HG03103 (cell line): ENCODE results near the gene PARD3B.

ENCODE experiments used
- ATAC-seq: cut with Tn5 transposase; IDR thresholded peaks from one replicate; pipeline ENCODE4 v1.9.1; 2021; ENCODE audit warnings: low read depth; ENCODE audit not compliant: unreplicated experiment

The PARD3B gene

DNA sequence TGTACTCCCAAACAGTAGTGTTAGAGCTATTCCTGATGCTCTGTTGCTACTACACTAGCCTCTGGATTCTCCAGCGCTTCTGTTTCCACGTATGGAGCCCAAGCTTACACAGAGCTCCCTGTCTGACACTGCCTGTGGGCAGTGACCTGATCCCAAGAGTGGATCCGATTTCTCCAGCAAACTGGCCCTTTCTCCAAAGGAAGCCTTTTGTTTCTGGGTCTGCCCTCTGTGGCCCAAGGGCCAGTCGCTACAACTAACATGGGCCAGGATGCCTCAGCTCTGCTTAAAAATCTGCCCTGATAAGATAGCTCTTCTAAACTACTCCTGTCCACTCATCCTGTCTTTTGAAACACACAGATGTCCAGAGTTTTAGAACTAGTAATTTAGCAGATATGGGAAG, 964.4 kb downstream of the PARD3B start:
- ATAC-seq = no peak

DNA sequence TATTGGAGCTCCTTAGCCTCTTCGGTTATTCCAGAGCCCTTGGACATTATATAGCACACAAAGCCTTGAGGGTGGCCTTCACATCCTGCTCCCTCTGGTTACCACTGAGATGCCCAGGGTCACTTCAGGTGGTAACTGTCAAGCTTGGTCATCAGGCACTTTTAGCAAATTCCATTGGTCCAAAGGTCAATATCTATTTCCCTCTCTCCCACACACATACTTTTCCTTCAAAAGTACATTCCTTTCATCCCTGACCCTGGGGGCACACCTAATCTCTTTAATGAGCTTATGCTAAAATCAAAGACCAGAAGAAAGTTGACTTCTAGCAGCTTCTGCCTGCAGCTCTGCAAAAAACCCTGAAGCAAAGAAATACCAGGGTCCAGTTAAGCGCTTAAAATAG, 965.1 kb downstream of the PARD3B start:
- no peak for ATAC-seq

DNA sequence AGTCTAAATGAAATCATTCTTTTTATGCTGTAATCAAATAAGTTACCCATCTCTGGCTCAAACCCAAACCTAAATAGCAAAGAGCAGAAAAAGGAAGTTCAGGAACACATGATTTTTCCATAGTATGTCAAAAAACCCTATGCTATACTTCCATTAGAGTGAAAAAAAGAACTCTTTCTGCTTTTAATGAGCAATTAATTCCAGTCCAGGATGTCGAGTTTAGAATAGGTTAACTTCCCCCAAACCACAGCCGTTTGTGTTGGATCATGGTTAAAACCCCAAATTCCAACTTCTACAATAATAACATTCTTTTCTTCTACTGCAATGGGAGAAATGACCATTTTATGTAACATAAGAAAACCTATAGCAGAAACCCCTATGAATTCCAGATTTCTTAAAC, 965.9 kb downstream of the PARD3B start:
- ATAC-seq = no peak

DNA sequence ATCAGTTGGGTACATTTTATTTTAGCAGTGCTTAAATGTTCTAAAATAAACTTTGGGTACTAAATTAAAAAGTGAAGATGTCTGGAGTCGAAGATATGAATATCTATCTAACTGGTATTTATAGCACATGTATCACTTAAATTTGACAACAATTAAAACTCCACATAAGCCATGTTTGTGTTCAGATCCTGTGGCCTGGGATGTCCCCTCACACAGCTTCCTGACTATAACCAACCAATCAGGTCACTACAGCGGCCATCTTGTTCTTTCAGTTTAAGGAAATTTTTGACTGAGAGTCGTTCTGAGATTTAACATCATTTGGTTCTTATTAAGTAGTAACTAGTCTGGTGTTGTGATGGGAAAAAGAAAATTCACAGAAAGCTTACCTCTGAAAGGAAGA, 966.4 kb downstream of the PARD3B start:
- no peak for ATAC-seq

DNA sequence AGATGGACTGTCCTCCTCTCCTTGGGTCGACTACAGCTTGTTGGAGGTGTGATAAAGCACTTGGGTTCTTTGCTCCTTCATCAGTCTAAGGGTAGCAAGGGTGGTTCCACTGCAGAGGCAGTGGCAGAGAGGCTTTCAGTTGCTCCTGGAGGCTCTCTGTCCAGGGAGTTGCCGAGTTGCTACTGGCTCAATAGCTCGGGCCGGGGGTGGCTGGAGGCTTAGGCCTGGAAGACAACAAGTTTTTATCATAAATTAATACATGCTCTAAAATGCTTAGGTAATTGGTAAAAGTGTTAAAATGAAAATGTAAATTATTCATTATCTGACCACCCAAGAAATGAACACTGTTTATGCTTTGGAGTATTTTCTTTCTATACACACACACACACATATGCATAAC, 975.0 kb downstream of the PARD3B start:
- no peak for ATAC-seq

DNA sequence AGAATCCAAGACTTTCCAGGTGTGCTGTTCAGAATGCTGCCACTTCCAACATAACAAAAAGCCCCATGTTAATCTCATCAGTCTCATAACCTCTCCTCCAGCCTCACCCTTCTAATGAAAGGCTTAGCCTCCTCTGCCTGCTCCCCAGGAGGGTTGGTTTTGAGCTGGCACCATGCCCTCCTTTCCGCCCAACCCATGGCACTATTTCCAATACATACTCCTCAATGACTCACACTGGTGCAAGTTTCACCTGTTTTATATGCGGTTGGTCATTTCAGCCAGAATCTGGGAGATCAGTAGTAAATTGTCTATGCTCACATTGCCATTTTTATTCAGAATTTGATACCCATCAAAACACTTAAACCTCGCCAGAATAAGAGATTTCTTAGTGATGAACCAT, 979.4 kb downstream of the PARD3B start:
- ATAC-seq = no peak

DNA sequence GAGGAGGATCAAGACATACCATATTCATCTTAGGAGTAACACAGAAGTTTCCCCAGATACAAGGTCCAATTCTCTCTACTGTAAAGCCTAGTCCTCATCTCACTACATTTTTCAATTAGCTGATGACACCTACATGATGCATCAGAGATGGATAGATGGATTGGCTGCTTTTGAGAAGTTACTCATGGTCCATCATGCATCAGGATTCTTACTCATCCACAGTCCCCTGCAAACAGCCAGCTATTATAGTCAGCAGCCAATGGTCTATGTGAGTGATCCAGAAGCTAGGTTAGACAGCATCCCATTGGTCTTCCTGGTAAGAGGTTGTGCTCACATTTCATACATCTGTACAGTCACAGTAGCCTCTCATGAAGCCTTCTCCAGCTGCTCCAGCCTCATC, 982.5 kb downstream of the PARD3B start:
- ATAC-seq = no peak

DNA sequence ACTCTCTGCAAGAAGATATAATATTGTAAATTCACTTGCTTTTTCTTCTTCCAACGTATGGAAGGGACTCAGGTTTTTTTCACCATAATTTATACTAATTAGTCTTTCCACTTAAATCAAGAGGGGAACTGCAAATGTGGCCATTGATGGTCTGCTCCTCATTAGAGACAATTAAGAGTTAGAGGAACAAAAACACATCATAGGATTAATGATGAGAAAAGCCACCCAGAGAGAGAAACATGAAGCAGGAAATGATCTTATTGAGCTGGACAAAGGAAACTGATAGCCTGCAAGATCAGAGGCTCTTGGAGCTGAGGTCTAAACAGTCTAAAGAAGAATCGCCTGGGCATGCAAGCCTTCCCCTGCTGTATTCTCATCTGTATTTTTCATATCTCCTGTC, 985.8 kb downstream of the PARD3B start:
- ATAC-seq = no peak

DNA sequence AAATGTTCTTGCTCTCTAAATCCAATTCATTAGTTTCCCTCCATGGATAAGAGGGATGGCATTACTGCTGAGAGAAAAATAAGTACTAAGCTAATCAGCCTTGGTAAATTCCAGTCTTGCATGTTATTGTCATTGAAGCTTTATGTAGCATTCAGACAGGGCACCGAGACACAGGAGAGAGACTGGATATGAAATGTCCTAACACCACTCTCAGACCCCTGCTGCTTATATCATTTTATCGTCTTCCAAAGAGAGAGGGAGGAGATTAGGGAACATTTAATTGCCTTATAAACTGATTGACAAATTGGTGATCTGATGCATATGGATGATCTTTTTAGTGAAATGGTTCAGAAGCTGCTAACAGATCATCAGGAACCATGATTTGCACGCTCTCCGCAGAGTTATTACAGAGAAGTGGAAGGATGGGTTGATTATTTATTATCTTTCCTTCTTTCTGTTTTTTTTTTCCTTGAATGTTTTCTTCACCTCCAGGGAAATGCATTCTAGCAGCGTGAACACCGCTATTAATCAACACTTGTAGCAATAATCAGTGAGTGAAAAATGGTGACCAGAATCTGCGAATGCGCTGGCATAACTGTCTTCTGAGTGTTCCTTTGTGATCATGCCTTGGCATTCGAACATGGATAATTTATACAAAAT, 986.3 kb downstream of the PARD3B start:
- ATAC-seq = no peak

DNA sequence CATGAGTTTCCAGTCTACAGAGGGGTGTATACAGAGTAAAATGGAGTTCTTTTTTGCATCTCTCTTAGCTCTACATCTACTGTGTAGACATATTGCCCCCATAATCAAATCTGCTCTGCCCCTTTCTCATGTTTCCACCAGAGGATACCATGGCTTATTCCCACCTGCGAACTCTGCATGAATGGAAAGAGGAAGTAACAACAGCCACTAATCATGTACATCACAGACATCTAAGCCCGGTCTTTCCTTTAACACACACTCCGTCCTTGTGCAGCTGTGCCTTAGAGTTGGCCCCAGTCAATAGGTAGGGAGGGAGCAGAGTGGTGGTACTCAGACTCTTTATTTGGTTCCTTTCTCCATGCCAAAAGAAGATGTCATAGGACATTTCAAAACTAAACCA, 989.7 kb downstream of the PARD3B start:
- no peak for ATAC-seq

DNA sequence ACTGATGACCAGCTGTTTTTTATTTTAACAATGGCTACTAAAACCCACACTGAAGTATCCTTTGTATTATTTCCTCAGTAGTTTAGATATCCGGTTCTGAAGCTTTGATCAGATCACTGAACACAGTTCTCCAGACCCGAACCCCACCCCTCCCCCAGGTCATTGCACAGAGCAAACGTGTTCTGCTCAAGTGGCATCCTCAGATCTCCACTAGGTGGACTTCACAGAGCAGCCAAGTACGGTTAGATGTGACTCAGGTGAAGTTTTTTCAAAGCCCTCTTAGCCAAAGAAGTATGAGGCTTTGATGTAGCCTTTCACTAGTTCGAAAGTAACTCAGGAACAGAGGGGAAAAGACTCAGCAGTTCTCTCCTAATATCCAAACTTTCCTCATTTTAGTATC, 994.3 kb downstream of the PARD3B start:
- ATAC-seq = no peak

DNA sequence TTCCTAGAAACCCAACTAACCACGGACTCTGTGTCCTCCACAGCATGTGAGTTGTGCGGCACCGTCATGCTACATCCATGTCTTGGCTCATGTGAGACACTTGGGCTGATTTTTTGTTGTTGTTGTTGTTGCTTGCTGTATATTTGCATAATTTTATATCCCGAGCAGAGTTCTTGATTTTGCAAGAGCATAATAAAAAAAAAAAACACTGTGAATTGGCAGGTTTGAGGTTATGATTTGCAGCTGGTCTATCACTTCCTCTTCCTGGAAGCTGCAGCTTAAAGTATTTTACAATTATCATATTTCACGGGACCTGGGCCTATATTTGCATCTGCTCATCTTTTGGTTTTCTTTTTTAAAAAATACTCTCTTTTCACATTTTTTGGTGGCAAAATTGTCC, 994.8 kb downstream of the PARD3B start:
- no peak for ATAC-seq

DNA sequence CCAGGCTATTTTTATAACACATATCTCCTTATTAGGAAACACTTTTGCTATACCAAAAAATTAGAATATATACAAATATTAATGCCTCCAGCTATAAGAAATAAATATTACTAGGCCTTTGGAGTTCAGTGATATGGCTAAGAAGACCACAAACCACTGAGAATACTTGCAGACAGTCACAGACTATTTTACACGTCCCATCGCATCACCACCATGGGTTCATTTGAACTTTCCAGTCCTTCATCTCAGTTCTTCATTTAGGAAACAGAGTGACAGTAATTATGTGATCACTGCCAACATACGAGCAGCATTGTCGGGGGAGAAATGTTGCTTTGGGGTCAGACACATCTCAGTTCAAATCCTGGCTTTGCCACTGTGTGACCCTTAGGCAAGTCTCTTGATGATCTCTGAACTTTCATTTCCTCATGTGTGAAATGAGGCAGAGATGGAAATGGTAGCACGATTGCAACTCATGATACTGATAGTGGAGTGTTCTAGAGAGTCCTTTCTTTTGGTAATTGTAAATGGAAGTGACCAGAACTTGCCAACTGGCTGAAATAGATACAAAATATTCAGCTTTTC, 998.1 kb downstream of the PARD3B start:
- no peak for ATAC-seq

DNA sequence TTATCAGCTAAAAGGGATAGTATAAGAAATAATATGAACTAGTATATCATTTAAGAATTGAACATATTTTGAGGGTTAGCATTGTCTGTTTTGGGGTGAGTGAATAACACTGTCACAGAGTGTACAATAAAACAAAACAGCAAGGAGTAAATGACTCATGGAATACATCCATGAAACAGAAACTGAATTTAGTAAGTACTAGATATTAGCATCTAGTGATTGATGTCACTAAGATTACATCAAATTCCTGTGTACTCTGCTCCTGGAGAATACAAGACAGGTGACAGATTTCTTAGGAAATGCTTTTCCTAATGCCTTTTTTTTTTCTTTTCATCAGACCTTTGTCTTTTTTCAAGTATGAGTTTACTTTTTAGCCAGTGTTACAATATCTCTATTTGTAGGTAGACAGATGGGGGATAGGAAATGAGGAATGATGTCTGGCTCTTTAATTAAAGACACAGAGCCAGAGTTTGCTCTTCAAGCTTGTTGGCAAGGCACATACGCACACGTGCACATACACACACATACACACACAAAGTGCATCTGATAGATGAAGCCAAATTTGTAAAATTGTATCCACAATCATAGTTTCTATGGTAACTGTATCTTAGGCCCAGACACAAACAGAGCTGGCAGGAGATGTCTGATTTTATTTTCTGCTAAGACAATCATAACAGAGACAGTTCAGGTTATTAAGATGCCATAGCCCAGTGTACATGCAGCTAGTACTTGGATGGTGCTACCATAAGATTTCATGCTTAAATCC, 998.8 kb downstream of the PARD3B start:
- no peak for ATAC-seq

DNA sequence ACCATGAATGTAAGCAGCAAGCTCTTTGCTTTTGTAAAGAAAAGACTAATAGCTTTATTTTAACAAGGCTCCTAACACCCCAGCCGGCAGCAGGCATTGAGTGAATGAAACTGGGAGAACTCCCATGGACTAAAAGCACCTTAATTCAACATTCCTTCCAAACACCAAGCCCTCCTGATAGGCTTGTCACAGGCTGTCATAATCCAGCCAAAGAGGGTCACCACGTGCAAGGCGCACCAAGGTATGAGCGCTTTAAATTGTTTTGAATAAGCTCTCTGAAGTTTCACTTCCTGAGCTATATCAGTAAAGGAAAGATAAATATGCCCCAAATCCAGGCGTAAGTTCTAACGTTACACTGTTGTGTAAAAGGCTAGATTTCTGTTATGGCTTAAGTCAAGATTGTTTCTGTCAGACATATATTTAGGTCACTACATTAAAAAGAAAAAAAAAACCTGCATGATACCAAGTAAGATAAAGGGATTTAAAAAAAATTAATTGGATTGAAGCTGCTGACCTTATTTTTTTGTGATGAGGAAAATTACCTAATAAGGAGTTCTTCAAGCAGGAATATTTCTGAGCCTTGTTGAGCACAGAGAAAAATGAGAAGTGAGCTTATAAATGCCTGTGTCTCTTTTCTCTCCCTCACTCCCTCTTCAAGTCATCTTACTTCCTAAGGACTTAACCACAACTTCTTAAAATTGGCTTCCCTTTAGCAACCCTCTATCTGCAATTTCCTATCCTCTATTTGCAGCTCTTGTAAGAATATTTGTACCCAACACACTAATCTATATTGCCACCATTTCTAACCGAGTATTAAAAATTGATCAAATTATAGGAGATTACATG, 1000.9 kb downstream of the PARD3B start:
- ATAC-seq = no peak

DNA sequence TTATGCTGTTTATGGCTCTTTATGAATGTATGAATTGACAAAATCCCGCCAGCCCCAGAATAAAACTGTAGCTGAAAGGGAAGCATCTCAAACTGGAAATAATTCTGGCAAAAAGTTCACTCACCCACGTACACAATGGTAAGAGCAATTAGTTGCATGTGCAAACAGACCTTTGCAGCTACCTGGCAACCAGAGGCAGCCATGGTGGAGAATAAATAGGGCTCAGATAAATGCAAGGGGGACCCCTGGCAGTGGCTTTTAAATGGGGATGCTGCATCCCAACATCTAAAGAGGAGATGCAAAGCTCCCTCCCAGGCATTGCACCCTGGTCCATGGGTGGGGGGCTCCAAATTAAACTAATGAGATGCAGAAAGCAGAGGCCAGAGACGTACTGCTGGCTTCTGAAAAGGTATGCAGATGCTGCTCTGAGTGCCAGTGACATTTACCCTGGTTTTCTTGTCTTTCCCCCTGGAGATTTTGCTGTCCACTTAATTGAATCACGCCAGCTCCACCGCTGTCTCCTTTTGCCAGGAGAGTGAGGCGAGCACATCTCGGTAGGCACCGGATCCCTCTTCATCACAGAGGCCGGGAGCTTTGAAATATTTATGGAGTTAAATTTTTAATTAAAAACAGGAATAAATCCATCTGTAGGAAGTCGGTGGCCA, 1010.4 kb downstream of the PARD3B start:
- ATAC-seq = no peak

DNA sequence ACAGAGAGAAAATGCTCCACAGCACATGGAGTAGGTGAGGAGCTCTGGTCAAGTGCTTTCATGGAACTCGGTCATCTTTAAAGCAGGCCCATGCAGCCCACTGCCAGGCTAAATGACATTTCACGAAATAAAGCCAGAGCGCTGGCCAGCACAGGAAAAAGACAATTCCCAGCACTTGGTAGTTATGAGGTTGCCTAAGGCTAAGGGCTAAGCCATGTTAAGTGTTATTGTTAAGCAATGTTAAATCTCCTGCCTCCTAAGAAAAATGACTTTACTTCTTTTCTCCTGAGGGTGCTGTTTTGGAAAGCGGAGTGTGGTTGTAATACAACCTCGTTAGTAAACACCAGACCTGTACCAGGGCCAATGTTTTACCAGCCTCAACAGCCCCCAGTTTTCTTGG, 1011.1 kb downstream of the PARD3B start:
- ATAC-seq = no peak

DNA sequence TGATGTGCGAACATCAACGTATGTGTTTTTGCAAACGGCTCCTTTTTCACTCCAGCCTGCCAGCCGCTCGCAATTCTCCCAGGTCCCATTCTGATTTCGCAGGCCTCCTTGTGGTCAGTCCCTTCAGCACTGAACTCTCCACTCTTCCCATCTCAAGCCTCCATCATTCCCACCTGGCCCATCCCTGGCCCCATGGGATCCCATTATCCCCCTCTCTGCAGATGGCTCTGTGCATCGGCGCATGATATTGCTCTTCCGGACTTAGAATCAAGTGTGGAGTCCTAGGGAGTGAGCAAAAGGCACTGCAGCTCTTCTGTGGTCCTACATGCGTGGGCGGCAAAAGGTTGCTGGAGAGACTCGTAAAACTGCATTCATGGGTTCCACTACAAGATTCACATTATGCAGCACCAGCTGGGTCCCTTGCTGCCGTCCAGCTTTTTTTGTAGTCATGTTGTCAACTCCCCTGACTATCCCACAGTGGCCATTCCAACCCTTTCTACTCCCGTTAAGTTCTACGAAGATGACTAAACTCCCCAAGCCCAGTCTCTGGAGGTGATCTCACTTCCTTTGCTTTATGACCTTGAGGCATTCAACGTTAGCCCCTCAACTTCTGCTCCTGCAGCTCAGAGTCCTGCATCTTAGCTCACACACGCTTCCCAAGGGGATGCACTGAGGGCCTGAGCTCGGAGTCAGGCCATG, 1011.7 kb downstream of the PARD3B start:
- no peak for ATAC-seq

DNA sequence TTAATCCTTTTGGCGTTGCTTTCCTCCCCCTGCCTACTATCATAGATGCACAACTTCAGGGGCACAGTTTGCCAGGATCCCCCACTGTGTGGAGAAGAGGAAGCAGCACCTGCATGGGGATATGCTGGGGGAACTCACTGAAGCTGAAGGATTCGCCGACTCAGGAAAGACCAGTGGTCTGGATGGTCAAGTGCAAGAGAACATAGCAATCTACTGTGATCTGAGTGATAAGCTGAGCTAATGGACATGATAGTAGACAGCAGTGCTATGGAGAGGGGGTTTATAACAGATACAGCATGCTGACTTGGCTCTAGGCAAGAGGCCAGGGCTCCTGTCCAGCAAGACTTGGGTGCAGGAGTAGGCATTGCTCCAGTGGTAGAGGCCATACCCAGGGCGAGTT, 1012.6 kb downstream of the PARD3B start:
- ATAC-seq = no peak

DNA sequence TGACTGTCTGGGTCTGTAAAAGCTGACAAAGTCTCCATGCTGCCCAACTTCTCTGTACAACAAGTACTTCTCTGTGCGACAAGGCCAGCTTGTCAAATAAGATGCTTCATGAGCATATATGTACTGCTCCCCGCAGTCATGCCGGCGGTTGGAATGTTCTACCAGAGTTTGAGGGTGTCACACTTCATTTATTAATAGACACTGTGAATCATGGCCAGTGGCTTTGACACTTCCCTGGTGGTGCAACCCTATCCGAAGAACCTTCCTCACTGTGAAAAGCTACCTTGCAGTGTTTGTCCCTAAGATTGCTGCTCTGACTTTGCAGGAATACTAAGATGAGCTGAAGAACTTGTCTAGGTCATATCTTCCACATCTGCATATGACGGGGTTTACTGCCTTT, 1016.2 kb downstream of the PARD3B start:
- no peak for ATAC-seq
